NCI-H1092 (cell line): ENCODE data around the gene FBRSL1.
A peak's percentile ranks its signal among the peaks of the same experiment; 100 is the strongest.

Experiments used
- DNase-seq: peaks from one replicate; lab custom pipeline; 2025; lab: John Stamatoyannopoulos, UW

FBRSL1 gene

GRCh38 chr12:132483612-132484011 is 6.3 kb upstream of the FBRSL1 start:
- DNase-seq: no peak

- DNase-seq: no peak
Observed at GRCh38 chr12:132484183-132484890, 5.6 kb upstream of the FBRSL1 start.

- no peak for DNase-seq
Observed at GRCh38 chr12:132484891-132485441, 5.0 kb upstream of the FBRSL1 start.

GRCh38 chr12:132485619-132486018 is 4.3 kb upstream of the FBRSL1 start:
- no peak for DNase-seq

- DNase-seq: no peak
Observed at GRCh38 chr12:132486168-132486567, 3.8 kb upstream of the FBRSL1 start.

- DNase-seq: no peak
Observed at GRCh38 chr12:132486576-132486975, 3.4 kb upstream of the FBRSL1 start.

- peak; percentile 35 for DNase-seq
Observed at GRCh38 chr12:132487311-132487741, 2.6 kb upstream of the FBRSL1 start.

- no peak for DNase-seq
Observed at GRCh38 chr12:132488127-132489077, 1.5 kb upstream of the FBRSL1 start.

GRCh38 chr12:132489078-132489601 is 811 bp upstream of the FBRSL1 start:
- DNase-seq: no peak

GRCh38 chr12:132490422-132491137 is 629 bp downstream of the FBRSL1 start:
- no peak for DNase-seq

- no peak for DNase-seq
Observed at GRCh38 chr12:132491138-132491663, 1.2 kb downstream of the FBRSL1 start.

- no peak for DNase-seq
Observed at GRCh38 chr12:132491761-132492378, 1.9 kb downstream of the FBRSL1 start.

- no peak for DNase-seq
Observed at GRCh38 chr12:132492522-132492921, 2.6 kb downstream of the FBRSL1 start.

GRCh38 chr12:132492951-132493350 is 3.0 kb downstream of the FBRSL1 start:
- DNase-seq: no peak

- DNase-seq: no peak
Observed at GRCh38 chr12:132493482-132494178, 3.7 kb downstream of the FBRSL1 start.

GRCh38 chr12:132494294-132495164 is 4.6 kb downstream of the FBRSL1 start:
- no peak for DNase-seq

GRCh38 chr12:132495165-132495544 is 5.2 kb downstream of the FBRSL1 start:
- no peak for DNase-seq

GRCh38 chr12:132495629-132496357 is 5.8 kb downstream of the FBRSL1 start:
- no peak for DNase-seq

GRCh38 chr12:132496358-132496669 is 6.4 kb downstream of the FBRSL1 start:
- no peak for DNase-seq
